IPS-11a (cell line): ENCODE measurements around the gene SPEF1.
A peak's percentile ranks its signal among the peaks of the same experiment; 100 is the strongest.

Experiments
- H3K4me3 ChIP-seq: one replicate; pipeline ENCODE4 v1.5.1; 2013; ENCODE audit warnings: low read depth, low read length, control low read depth

SPEF1 gene

DNA sequence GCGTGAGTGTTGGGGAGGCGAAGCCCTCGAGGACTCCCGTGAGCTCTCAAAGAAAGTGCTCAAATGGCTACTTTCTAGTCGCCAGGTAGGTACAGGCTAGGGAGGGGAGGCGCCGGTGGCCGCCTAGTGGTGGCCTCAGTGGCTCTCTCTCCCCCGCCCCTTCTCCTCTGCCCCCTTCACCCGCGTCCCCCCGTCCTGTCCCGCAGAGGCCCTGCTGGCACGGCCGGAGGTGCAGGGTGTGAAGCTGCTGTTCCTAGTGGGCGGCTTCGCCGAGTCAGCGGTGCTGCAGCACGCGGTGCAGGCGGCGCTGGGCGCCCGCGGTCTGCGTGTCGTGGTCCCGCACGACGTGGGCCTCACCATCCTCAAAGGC lies 30.0 kb downstream of the SPEF1 start:
- peak overlapping the region; percentile 40 for H3K4me3 ChIP-seq

DNA sequence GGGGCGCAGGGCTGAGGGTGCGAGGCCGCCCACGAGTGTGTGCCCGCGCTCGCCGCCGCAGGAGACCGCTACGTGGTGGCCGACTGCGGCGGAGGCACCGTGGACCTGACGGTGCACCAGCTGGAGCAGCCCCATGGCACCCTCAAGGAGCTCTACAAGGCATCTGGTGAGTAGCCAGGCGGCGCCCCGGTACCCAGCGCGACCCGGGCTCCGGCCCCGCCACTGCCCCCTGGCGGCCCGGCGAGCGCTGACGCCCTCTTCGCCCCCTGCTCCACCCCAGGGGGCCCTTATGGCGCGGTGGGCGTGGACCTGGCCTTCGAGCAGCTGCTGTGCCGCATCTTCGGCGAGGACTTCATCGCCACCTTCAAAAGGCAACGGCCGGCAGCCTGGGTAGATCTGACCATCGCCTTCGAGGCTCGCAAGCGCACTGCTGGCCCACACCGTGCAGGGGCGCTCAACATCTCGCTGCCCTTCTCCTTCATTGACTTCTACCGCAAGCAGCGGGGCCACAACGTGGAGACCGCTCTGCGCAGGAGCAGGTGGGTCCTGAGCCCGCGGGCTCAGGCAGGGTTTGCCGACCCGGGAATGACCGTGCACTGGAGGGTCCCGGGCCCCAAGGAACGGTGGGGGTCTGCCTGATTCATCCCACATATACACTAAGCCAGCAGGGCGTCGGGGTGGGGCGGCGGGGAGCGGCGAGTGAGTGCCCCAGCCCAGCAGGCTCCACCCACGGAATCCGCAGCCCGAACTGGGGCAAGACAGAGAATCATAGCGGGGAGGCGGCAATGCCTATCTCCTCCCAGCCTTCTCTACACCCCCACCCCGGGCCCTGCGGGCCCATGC lies 31.3 kb downstream of the SPEF1 start:
- H3K4me3 ChIP-seq = peak overlapping the region; percentile 30

DNA sequence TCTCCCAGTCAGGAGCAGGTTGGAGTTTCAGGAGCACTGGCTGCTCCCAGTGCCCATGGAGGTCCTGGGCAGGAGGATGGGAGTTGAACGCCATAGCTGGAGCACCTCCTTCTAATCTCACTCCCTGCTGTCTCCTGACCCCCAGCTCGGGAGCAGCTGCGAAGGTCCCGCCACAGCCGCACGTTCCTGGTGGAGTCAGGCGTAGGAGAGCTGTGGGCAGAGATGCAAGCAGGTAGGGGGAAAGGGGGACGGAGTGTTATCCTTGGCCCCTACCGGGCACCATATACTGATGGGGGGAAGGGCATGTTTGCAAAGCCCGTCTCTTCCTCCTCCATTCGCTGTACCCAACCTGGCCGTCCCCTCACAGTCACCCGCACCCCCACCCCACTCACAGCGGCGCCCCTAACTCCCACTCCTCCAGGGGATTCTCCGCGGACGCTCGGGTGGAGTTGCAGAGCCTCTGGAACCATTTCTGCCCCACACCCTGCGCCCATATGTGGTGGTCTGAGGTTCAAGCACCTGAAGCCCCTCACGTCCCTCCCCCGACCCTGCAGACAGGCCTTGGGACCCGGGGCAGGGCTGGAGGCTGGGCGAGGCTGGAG lies 32.1 kb downstream of the SPEF1 start:
- peak overlapping the region; percentile 27 for H3K4me3 ChIP-seq

DNA sequence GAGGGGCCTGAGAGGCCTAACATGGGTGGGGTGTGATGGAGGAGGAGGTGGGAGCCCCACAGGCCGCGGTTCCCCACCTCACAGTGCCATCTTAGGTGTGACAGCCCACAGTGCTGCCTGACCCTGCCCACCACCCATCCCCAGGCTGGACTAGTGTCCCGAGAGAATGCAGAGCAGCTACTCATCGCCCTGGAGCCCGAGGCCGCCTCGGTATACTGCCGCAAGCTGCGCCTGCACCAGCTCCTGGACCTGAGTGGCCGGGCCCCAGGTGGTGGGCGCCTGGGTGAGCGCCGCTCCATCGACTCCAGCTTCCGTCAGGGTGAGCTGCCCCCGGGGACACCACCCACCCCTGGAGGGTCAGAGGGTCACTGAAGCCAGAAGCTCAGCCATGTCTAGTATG lies 33.2 kb downstream of the SPEF1 start:
- H3K4me3 ChIP-seq = no peak overlapping the region

DNA sequence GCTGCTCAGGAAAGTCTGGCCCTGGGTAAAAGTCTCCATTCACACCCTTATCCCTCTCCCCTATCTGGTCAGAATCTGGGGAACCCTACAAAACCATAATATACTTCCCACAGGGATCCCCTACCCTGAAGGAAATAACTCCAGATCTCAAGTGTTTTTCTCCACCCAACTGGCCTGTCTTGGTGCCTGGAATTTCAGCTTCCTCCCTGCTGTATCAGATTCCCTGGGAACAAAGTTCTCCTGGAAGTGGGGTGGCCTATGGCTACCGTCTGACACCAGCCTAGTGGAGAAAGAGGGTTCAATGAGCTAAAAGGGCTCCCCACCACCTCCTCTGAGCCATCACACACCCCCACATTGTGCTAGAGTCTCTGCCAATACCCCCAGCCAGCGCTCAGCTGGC lies 33.8 kb downstream of the SPEF1 start:
- H3K4me3 ChIP-seq = no peak overlapping the region

DNA sequence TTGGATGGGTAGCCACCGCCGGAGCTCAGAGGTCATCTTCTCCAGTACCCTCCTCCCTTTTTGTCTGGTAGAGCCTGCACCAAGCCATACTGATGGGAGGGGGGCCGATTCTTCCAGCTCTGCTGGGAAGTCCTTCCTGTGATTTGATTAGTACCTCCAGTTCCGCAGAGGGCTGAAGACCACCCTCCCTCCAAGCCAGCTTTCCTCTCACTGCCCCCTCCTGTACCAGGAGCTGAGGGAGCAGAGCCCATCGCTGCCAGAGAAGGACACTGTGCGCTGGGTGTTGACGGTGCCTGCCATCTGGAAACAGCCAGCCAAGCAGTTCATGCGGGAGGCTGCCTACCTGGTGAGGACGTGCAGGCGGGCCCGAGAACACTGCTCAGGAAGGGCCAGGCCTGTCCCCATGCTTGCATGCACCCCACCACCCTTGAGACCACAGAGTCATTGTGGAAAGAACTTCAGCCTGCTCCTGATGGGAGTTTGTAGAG lies 35.5 kb downstream of the SPEF1 start:
- peak overlapping the region; percentile 53 for H3K4me3 ChIP-seq

DNA sequence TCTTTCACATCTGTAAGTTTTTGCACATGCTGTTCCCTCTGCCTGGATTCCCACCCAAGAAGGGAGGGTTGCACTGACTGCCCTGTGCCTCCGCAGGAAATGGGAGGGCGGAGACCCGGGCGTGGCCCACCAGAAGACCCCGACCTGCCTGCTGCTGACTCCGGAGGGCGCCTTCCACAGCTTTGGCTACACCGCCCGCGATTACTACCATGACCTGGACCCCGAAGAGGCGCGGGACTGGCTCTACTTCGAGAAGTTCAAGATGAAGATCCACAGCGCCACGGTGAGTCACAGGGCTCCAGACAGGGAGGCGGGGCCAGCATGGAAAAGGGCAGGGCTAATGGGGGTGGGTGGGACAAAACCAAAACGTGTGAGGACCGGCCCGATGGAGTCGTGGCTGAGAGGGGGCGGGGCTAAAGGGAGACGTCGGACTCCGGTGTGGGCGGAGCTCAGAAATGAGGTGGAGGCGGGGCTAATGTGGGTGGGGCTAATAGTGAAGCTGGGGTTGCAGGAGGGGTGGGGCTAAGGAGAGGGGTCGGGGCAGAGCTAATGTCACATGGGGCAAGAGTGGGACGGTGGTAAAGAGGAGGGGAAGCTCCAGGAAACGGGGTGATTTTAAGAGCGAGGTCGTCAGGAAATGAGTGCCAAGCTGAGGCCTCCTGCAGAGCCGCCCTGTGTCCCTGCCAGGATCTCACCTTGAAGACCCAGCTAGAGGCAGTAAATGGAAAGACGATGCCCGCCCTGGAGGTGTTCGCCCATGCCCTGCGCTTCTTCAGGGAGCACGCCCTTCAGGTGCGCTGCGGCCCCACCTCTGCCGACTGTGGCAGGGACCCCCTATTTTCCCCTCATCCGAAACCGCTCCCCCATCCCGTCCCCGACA lies 36.2 kb downstream of the SPEF1 start:
- peak overlapping the region; percentile 55 for H3K4me3 ChIP-seq

DNA sequence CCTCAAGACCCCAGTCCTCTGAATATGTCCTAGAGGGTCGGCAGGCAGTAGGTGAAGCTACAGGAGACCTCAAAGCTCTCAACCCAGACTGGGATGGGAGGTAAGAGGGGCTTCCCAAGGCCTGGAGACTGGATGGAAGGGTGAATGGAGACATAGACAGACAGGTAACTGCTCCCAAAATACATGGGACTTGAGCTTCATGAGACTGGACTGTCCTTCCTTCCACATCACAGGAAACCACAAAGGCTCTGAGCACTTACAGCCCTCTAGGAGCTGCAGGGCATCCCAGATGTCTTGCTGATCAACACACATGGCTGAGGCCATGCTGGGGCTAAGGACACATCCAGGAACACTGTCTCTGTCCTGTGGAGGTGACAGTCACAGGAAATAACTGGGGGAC lies 37.2 kb downstream of the SPEF1 start:
- no peak overlapping the region for H3K4me3 ChIP-seq

DNA sequence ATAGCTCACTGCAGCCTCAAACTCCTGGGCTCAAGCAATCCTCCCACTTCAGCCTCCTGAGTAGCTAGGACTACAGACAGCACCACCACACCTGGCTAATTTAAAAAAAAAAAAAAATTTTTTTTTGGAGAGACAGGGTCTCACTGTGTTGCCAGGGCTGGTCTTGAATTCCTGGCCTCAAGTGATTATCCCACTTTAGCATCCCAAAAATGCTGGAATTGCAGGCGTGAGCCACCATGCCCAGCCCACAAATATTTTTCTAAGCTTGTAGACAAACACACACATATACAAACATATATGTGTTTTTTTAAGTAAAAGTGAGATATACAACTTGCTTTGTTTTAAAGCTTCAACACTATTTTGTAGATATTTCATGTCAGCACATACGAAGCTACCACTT lies 38.0 kb downstream of the SPEF1 start:
- no peak overlapping the region for H3K4me3 ChIP-seq

DNA sequence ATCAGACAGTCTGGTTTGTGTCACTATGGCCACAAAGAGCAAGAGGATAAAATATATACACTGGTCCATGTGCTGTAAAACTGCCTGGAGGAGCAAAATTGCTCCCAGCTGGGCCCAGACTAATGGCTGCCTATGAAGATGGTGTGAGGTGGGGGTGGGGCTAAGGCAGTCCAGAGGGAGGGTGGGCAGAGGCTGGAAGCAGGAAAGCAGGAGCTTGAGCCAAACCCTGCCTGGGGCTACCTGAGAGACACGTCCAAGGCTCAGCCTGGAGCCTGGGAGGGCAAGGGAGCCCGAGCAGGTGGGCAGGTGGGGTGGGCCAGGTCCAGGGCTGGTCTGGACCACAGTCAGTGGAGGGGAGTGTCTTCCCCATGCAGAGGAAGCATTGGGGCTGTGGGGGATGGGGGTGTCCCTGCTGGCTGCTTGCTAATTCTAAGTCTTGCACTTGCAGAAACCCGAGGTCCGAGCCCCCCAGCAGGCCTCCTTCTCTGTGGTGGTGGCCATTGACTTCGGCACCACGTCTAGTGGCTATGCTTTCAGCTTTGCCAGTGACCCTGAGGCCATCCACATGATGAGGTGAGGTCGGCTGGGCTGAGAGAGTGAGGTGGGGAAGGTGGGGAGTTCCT lies 39.3 kb downstream of the SPEF1 start:
- no peak overlapping the region for H3K4me3 ChIP-seq

DNA sequence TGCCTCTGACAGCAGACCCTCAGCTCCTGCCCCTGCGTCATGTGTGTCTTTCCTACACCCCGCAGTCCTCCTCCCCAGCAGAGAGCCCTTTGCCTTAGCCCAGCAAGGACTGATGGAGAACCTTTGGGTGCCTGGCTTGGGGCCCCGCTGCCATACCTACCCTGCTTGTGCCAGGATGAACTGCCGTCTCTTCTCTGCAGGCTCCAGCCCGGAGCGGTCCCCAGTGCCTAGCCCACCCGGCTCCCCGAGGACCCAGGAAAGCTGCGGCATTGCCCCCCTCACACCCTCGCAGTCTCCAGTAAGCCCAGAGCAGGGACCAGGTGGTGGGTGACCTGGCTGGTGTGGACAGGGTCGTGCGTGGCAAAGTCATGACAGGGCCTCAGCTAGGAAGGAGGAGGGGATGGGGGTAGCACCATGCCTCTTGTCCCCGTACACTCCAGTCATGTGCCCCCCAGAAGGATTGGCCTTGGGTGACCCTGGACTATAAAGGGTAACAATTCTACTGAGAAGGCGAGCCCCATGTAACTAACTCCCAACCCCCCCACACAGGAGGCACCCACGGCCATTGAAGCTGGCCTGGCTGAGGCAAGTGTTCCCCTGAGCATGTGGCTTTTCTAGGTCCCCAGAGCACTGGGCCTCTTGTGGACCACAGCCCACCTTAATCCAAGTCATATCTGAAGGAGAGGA lies 40.5 kb downstream of the SPEF1 start:
- no peak overlapping the region for H3K4me3 ChIP-seq

DNA sequence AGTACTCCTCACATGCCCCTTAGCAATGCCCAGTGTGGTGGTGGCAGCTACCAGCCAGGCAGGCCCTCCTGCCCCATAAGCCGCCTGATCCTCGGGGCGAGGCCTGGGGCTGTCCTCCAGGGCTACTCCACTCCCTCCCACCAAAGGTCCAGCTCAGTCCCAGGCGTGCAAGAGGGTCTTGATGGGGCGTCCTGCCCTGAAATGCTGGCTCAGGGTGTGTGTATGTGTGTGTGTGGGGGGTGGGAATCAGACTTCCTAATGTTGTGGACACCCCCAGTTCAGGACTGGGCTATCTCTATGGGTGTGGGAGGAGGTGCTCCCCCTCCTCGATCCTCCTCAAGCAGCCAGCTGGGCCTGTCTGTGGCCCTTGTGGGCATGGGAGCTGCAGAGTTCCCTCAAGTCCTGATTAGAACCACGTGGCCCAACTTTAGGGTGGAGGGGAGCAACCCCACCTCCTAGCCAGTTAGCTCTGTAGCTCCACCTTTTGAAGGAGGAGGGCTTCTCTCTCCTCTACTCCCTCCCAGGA lies 41.3 kb downstream of the SPEF1 start:
- no peak overlapping the region for H3K4me3 ChIP-seq

DNA sequence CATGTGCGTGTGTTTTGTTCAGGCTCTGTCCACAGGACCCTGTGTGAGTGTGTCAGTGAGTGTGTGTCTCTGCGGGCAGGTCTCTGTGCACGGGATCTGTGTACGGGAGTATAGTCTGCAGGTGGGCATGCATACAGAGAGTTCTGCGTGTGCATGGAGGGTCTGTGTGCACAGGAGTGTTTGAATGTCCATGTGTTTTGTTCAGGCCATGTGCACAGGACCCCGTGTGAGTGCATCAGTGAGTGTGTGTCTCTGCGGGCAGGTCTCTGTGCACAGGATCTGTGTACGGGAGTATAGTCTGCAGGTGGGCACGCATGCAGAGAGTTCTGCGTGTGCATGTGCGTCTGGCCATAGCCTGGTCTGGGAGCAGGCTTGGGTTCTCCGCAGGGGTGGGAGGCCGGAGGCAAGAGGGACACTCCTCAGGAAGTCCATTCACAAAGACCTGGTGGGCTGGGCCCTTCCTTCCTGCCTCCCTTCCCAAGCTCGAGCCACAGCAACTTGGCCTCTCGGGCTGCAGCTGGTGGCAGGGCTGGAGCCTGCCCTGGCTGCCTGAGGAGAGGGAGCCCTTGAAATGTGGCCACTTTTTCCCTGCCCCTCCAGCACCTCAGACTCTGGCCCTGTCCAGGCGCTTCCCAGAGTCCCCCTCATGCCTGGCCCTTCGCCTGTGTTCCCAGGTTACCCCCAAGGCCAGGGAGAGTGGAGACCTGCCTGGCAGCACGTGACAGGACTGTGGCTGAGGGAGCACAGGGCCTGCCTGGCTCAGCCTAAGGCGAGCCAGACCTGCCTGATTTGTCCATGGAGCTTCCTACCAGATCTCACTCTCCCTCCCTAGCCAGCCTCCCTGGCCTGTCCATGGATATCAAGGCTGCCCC lies 42.0 kb downstream of the SPEF1 start:
- H3K4me3 ChIP-seq = no peak overlapping the region

DNA sequence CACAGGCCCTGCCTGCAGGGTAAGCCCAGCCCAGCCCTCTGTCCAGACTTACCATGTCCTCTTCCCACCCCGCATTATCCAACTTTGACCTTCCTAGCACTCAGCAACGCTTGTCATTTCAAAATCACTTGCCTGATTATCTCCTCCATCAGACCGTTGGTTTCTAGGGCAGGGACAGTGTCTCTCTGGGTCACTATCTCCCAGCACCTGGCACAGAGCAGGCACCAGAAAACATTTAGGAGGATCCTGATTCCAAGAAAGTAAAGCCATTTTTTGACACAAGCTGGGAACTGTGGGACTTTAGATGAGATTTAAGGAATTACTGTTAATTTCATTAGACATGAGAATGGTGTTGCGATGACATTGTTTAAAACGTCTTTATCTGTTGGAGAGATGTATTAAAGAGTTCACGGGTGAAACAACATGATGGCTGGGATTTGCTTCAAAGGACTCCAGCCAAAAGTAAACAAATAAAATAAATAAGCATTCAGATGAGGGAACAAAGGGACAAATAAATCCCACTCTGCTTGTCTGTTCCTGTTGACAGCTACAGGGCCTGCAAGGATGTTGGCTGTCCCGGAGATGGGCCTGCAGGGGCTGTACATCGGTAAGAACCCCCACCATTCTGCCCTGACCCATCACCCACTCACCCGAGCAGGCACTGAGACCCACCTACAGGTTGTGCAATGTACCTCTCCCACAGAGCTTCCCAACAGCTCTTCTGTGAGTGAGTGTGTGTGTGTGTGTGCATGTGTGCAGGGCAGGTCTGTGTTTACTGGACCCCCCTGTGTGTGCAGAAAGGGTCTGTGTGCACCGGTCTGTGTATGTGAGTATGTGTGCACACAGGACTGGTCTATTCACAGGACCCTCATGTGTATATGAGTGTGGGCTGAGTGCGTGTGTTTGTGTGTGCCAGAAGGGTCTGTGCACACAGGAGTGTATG lies 42.9 kb downstream of the SPEF1 start:
- H3K4me3 ChIP-seq = no peak overlapping the region

DNA sequence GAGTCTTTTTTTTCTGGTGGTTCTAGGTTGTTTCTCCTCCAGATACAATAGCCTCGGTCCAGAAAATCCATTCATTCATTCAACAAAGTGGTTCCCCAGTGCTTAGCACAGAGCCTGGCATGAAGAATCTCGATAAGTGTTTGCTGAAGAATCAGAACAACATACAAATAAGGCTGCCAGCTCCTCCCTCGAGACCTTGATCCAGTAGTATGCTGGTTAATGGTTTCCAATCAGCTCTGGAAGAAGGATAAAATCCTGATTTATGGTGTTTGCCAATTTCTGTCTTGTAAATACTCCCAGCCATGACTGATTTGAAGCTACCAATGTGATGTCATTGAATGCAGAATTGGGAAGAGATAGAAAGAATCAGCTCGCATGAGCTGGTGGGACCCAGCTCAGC lies 45.5 kb downstream of the SPEF1 start:
- no peak overlapping the region for H3K4me3 ChIP-seq

DNA sequence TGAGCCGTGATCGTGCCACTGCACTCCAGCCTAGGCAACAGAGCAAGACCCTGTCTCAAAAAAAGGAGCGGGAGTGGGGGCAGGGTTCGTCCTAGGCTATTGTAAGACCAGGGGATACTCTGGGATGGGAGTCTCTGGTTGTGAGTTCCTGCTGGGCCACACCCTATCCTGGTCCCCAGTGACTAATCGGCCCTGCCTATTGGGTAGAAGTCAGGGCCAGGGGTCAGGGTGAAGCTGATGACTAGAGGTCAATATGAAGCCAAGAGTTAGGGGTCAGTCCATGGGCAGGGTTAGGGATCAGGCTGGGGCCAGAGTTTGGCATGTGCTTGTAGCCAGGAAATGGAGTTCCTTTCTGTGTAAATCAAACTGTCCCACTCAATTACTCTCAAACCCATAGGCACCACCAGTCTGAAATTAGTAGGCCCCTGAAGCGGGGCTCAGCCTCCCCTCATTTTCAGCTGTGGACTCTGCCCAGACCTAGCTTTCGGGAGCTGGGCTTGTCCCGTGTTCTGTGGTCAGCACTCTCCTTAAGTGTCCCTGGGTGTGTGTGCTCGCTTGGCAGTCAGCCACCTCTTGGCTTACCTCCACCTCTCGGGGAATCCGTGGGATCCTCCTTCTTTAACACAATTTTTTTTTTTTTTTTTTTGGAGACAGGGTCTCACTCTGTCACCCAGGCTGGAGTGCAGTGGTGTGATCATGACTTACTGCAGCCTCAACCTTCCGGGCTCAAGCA lies 47.0 kb downstream of the SPEF1 start:
- H3K4me3 ChIP-seq = no peak overlapping the region

DNA sequence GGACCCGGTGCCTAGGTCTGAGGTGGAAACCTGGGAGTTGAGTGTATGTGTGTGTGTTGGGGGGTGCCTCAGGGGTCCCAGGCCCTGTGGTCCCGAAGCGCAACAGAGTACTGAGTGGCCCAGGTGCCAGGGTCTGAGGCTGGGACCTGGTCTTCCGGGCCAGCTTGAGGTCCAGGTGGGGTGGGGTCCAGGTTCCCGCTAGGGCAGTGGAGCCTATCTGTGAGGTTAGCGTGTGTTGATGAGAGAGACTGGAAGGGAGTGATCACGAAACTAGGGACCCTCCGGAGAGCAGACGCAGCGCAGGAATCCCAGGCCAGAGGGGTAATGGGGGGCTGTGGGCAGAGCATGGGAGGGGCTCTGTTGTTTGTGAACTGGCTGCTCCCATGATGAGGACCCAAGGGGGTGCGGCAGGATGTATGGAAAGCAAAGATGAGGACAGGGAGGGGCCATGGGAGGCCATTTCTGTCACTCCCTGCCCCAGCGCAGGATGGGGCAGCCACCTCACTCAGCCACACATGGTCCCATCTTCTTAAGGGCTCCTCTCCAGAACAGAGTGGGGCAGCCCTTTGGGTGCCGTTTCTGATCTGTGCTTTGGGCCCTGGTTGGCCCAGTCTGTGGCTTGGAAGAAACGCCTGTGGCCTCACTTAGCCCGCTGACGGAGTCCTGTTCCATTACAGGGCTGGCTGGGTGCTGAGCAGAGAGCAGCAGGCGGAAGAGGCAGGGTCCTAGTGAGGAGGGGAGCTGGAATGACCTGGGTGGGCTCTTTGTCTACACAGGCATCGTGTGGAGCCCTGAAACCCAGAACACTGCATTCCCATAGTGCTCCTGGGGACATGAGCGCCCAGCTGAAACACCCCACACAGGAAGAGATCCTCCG lies 47.9 kb downstream of the SPEF1 start:
- no peak overlapping the region for H3K4me3 ChIP-seq
